HG02610 (cell line): ENCODE data around the gene HMX1.

Experiments
- ATAC-seq: cut with Tn5 transposase; IDR thresholded peaks from one replicate; pipeline ENCODE4 v1.9.1; 2021; ENCODE audit warnings: mild to moderate bottlenecking, moderate library complexity; ENCODE audit not compliant: unreplicated experiment

Gene HMX1

GRCh38 chr4:8857766-8858700 lies 13.6 kb downstream of the HMX1 start:
- no peak for ATAC-seq

- no peak for ATAC-seq
Observed at GRCh38 chr4:8856835-8857621, 14.6 kb downstream of the HMX1 start.

GRCh38 chr4:8855818-8856245 lies 15.8 kb downstream of the HMX1 start:
- no peak for ATAC-seq

GRCh38 chr4:8854931-8855330 lies 16.7 kb downstream of the HMX1 start:
- ATAC-seq, result no peak

- no peak for ATAC-seq
Observed at GRCh38 chr4:8854016-8854415, 17.6 kb downstream of the HMX1 start.

GRCh38 chr4:8853249-8853648 lies 18.4 kb downstream of the HMX1 start:
- no peak for ATAC-seq

GRCh38 chr4:8852118-8852704 lies 19.4 kb downstream of the HMX1 start:
- ATAC-seq, result no peak

GRCh38 chr4:8851321-8852117 lies 20.1 kb downstream of the HMX1 start:
- no peak for ATAC-seq

- no peak for ATAC-seq
Observed at GRCh38 chr4:8850830-8851188, 20.8 kb downstream of the HMX1 start.

GRCh38 chr4:8850074-8850829 lies 21.4 kb downstream of the HMX1 start:
- ATAC-seq, result no peak

GRCh38 chr4:8849266-8850073 lies 22.2 kb downstream of the HMX1 start:
- no peak for ATAC-seq

- no peak for ATAC-seq
Observed at GRCh38 chr4:8848507-8849265, 23.0 kb downstream of the HMX1 start.

- no peak for ATAC-seq
Observed at GRCh38 chr4:8847764-8848163, 23.9 kb downstream of the HMX1 start.

GRCh38 chr4:8847331-8847730 lies 24.3 kb downstream of the HMX1 start:
- ATAC-seq, result no peak

GRCh38 chr4:8846826-8847225 lies 24.8 kb downstream of the HMX1 start:
- no peak for ATAC-seq

- ATAC-seq, result no peak
Observed at GRCh38 chr4:8846046-8846720, 25.5 kb downstream of the HMX1 start.

- ATAC-seq, result no peak
Observed at GRCh38 chr4:8844976-8845690, 26.5 kb downstream of the HMX1 start.
